CD4-positive, alpha-beta T cell treated with Interleukin-6 at 100 ng/mL for 8 hours (primary cell): Measurements from ENCODE around the gene RGS14.

ENCODE experiments used
- DNase-seq: peaks from one replicate; pipeline ENCODE4 v3.0.0-alpha.2; 2020; ENCODE audit warnings: mixed read lengths, low spot score

RGS14 gene

DNA sequence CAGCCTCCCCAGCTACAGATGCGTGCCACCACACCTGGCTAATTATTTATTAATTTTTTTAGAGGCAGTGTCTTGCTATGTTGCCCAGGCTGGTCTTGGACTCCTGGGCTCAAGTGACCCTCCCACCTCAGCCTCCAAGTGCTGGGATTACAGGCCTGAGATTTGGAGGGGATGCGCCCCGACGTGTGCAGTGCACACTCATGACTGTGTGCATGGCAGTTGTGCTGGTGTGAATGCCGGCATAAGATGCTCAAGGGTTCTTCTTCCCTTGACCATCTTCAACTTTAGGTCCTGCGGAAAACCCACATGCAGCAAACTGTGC, 23.0 kb downstream of the RGS14 start:
- DNase-seq, result no peak

DNA sequence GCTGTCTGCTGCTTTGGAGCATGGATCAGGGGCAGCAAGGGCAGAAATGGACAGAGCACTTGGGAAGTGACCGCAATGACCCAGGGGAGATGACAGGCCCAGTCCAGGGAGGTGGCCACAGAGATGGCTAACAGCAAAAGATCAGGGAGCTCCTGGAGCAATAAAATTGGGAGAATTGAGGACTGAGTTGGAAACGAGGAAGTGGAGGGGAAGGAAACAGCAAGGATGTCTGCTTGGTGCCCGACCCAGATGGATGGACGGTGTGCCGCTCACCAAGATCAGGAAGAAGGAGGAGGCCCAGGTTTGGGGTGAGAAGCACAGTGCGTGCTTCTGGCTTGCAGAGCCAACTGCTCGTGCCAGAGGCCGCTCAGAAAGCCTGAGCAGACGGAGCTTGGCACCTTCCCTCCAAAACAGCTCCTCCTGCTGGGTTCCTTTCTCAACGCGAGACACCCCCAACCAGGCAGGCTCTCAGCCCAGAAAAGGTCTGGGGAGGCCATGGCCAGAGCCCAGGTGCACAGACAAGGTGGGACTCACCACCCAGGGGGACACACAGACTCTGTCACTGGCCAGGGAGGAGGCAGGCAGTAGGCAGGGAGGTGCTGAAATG, 24.8 kb downstream of the RGS14 start:
- peak; percentile 54 for DNase-seq

- DNase-seq, result no peak
Observed at GRCh38 chr5:177383181-177383580, 25.5 kb downstream of the RGS14 start.

GRCh38 chr5:177384134-177384533, 26.4 kb downstream of the RGS14 start, which contains the start of gene SLC34A1:
TSS of gene SLC34A1 (plus strand) at chr5:177384434. CDS start at chr5:177385742, 1,308 bp downstream.
- no peak for DNase-seq

DNA sequence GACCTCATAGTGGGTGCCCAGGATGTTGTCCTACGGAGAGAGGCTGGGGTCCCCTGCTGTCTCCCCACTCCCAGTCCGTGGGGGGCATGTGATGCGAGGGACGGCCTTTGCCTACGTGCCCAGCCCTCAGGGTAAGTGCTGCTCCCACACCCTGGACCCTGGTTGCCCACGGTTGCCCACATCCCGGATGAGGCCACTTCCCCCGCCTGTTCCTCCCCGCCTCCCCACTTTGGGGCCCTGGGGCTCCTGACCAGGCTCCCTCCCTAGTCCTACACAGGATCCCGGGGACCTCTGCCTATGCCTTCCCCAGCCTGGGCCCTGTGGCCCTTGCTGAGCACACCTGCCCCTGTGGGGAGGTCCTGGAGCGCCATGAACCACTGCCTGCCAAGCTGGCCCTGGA, 28.0 kb downstream of the RGS14 start:
- no peak for DNase-seq

GRCh38 chr5:177386542-177386941, 28.8 kb downstream of the RGS14 start:
- DNase-seq, result no peak

DNA sequence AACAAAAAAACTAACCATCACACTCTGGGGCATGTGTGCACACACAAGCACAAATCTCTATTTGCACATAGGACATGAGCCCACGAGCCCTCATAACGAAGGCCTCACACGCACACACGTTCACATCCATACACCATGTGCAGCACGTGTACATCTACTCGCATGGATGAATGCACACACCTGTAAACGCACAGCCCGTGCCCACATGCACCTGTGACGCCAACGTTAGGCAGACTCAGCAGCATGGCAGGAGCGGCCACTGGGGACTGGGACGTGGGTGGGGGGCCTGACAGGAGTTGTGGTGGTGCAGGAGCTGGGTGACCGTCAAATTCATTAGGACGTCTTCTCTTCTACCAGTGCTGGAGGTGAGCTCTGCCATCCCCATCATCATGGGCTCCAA, 29.7 kb downstream of the RGS14 start:
- no peak for DNase-seq

GRCh38 chr5:177388521-177389052, 30.9 kb downstream of the RGS14 start:
- DNase-seq, result no peak

GRCh38 chr5:177389241-177390169, 31.8 kb downstream of the RGS14 start:
- peak; percentile 73 for DNase-seq

DNA sequence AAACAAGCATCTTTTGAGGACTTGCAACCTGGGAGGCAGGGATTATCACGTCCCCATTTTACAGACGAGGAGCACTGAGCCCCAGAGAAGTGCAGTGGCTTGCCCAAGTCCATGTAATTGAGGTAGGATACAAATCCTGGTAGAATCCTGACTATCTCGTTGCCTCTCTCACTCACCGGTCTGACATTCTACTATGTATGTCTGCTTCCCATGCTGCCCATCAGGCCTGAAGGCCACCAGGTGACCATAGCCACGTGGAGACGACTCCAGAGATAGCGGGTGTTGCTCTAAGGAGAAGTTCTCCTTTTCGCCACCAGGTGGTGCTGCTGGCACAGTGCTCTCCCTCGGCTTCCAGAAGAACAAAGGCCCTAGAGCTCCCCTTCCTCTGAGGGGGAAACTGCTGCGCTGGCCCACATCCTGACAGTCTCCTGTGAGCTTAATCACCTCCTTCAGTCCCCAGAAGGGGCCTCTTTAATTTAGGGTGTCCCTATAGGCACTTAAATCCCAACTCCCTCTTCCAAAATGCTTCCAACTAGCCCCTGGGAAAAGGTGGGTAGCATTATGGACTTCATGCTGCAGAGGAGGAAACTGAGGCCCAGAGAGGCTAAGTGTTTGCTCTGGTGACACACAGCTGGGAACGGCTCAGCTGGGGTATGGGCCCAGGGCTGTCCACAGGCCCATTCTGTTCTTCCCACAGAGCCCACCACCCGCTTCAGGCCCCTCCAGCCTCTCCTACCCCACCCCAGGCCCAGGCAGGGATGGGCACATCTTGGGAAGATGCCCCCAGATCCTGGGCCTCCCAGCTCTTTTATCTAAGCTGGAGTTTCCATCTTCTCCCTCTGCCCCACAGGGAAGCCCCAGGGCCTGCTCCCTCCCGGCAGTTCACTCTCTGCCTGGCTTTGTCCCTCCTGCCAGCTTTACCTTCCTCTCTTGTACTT, 32.9 kb downstream of the RGS14 start:
- peak; percentile 92 for DNase-seq

- no peak for DNase-seq
Observed at GRCh38 chr5:177392765-177393164, 35.0 kb downstream of the RGS14 start.

DNA sequence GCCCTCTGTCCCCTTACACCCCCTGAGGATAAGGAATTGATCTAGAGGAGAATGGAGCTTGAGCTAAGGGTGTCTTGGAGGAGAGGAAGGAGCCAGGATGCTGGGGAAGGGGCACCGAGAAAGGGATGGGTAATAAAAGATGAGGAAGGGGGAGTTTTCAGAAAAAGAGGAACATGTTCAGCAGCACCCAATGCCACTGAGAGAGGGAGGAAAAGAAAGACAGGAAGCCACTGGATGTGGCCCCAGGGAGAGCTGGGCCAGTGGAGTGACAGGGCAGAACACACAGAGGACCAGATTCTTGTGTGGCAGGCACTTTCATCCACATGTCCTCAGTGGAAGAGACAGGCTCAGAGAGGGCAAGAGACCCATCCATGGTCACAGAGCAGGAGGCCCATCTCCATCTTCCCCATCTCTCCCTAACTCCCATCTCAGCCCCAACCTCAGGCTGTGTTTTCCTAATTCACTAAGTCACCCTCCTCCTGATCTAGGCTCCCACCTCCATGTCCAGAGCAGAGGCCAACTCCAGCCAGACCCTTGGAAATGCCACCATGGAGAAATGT, 35.6 kb downstream of the RGS14 start:
- DNase-seq, result no peak

DNA sequence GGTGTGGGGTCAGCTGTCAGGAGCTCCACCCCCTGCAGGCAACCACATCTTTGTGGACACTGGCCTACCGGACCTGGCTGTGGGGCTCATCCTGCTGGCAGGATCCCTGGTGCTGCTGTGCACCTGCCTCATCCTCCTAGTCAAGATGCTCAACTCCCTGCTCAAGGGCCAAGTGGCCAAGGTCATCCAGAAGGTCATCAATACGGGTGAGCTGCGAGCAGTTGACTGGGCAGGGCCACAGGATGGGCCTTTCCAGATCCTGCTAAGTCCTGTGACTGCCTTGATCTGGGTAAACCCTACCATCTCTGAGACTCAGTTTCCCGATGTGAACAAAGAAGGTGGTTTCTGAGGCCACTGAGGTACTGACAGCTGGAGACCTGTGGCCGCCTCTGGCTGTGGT, 36.3 kb downstream of the RGS14 start:
- DNase-seq, result no peak

DNA sequence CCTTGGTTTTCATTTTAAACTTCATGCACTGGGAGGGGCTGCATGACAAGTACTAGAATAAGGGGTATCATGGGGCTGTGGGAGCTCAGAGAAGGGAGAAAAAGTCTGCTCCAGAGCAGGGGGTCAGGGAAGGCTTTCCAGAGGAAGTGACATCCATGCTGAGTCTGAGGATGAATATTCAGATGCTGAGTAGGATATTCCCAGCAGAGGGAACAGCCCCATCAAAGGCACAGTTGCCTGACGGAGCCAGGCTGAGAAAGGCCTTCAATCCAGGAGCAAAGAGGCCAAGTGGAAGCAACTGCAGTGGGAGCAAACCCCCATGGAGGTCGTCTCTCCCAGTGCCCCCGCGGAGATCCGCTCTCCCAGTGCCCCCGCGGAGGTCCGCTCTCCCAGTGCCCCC, 38.4 kb downstream of the RGS14 start:
- DNase-seq, result no peak

DNA sequence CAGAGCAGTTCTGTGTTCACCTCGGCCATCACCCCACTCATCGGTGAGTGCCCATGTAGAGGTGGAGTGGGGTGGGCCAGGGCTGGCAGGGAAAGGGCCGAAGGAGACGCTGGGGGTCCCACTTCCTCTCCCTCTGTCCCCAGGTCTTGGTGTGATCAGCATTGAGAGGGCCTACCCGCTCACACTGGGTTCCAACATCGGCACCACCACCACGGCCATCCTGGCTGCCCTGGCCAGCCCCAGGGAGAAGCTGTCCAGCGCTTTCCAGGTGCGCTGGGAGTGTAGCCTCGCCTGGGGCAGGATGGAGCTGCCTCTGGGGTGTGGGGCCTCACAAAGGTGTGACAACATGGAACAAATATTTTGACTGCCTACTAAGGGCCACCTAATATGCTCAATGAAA, 39.1 kb downstream of the RGS14 start:
- no peak for DNase-seq

- DNase-seq, result no peak
Observed at GRCh38 chr5:177397875-177398390, 40.2 kb downstream of the RGS14 start.

GRCh38 chr5:177399997-177400868, 42.5 kb downstream of the RGS14 start, which contains the start of gene PFN3:
TSS of gene PFN3 (minus strand) at chr5:177400661. CDS start at chr5:177400576, 85 bp downstream.
- DNase-seq, result no peak

DNA sequence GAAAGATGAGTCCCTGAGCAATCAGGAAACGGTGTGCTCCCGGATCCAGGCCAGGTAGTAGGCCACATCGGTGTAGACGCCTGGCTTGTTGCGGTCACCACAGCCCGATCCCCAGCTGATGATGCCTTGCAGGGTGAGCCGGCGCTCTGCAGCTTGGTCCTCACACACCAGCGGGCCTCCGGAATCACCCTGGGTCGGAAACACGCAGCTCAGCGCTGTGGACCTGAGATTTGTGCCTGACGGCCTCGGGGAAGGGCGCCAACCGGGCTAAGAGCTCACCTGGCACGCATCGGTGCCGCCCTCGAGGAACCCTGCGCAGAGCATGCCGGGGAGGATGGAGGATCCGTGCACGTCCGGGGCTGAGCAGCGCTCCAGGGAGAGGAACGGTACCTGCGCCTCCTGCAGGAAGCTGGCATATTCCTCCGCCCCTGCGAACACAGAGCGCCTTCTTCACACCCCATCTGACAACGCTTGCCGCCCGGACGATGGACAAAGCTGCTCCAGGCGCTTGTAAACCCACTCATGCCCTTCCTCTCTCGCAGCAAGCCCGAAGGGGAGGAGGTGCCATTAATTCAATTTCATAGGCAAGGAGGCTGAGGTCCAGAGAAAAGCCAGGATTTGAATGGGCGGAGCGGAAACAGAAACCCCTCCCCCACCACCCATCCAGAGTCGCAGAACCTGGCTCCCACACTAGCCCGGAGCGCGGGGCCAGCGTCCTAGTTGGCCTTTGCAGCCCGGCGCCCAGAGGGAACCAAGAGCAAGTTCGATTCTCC, 44.7 kb downstream of the RGS14 start:
- peak; percentile 79 for DNase-seq

DNA sequence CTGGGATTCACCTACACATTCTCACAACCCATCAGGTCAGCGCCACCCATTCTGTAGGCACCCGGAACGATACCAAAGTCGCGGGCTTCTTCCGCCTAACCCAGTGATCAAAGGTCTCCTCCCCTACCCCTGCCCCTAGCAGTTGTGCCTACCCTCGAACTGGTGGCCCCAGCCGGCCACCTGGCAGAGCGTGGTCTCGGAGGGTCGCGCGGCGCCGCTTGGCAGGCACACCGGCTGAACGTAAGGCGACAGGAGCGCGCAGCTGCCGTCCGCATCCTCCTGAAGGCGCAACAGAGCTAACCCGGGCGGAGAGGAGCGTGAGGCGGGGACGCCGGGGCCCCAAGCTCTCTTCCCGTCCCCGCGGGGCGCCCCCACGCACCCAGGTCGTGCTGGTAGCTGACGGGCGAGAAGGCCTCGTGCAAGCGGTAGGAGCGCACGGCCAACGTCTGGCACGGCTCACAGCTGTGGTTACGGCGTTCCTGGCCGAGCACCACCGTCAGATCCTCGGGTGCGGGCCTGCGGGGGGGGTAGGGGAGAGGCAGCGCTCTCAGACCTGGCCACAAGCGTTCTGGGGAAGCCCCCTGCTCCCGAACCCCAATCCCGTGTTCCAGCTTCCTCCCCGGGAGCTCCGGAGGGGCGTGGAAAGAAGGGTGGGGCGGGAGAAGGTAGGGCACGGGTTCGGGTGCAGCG, 45.5 kb downstream of the RGS14 start:
- peak; percentile 47 for DNase-seq
